ENCODE measurements around the gene RBMS2. TPM values are rescaled to one million over a fixed set of nuclear protein-coding genes. Genes with fewer than 3 reads are reported as not detected.

The RBMS2 gene
- total and polyA plus RNA-seq, 2 donors from 2014 or later: 8.5 to 71.3 TPM

DNA sequence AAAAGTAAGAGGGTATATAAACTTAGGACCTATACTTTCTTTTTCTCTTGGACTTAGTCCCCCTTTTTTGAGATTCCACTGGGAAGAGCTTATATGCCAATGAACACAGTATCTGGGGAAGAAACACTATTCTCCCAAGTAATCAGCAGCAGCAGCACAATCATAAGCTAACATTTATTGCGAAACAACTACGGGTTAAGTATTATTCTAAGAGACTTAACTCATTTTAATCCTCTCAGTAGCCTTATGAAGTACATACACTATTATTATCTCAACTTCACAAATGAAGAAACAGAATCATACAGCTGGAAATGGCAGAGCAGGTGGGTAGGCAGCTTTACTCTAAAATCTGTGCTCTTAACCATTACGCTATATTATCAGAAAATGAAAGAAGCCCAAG, 80.6 kb downstream of the RBMS2 start:
- Histone ChIP-seq H3K36me3 (ENCODE audit: control insufficient read depth in 2 of 3, insufficient read depth in 3 of 3, low read length in 3 of 3) (peaks cover 30 to 96% (median 74%) of the 10 kb centered on the region in 3 donors), H3K9ac (ENCODE audit: low read length in 3 of 3) (no peak overlapping the region), H3K4me1 (ENCODE audit: control insufficient read depth in 2 of 3, insufficient read depth in 2 of 3, low read depth in 1 of 3, low read length in 3 of 3) (no peaks in the 10 kb centered on the region), H3K27ac (ENCODE audit: low read depth in 2 of 2, low read length in 2 of 2) (no peak overlapping the region), H3K9me3 (ENCODE audit: control insufficient read depth in 2 of 3, insufficient read depth in 1 of 3, low read length in 3 of 3) (no peaks in the 10 kb centered on the region), H3K4me3 (ENCODE audit: low read length in 3 of 3) (no peak overlapping the region), H3K27me3 (ENCODE audit: control insufficient read depth, insufficient read depth, low read length) (no peaks in the 10 kb centered on the region)
- no peak for DNase-seq
- no peak for FAIRE-seq
- TF ChIP-seq, protein P1, sequence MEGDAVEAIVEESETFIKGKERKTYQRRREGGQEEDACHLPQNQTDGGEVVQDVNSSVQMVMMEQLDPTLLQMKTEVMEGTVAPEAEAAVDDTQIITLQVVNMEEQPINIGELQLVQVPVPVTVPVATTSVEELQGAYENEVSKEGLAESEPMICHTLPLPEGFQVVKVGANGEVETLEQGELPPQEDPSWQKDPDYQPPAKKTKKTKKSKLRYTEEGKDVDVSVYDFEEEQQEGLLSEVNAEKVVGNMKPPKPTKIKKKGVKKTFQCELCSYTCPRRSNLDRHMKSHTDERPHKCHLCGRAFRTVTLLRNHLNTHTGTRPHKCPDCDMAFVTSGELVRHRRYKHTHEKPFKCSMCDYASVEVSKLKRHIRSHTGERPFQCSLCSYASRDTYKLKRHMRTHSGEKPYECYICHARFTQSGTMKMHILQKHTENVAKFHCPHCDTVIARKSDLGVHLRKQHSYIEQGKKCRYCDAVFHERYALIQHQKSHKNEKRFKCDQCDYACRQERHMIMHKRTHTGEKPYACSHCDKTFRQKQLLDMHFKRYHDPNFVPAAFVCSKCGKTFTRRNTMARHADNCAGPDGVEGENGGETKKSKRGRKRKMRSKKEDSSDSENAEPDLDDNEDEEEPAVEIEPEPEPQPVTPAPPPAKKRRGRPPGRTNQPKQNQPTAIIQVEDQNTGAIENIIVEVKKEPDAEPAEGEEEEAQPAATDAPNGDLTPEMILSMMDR (IDR thresholded peaks at IDR 0.05; ENCODE audit: borderline replicate concordance, extremely low read depth, insufficient read depth): no peak
- intact Hi-C loops (cut with DNase I): no loop called here

DNA sequence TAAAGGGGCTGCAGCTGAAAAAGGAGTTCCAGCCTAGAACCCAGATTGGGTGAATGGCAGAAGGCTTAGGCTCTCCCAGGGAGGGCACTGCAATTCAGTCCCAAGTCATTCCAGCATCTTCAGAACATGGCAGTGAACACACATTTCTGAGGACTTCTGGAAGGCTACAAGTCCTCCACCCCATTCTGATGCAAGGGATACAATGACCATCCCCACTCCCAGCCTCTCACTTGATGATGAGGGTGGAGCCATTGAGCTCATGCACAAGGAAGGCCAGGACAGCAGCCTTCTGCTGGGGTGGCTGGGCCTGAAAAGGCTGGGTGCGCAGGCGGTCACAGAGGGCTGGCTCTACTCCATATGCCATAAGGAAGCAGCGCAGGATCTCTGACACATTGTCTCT, 82.7 kb downstream of the RBMS2 start:
- H3K27ac ChIP-seq (ENCODE audit: low read depth in 2 of 2, low read length in 2 of 2): no peak overlapping the region
- DNase-seq (no peak), FAIRE-seq (no peak)
- H3K4me1 ChIP-seq (ENCODE audit: control insufficient read depth in 2 of 3, insufficient read depth in 2 of 3, low read depth in 1 of 3, low read length in 3 of 3): no peaks in the 10 kb centered on the region
- TF ChIP-seq, protein P1 (IDR thresholded peaks at IDR 0.05; ENCODE audit: borderline replicate concordance, extremely low read depth, insufficient read depth): no peak
- no peak overlapping the region for H3K4me3 ChIP-seq (ENCODE audit: low read length in 3 of 3)
- H3K36me3 ChIP-seq (ENCODE audit: control insufficient read depth in 2 of 3, insufficient read depth in 3 of 3, low read length in 3 of 3): peaks cover 30 to 85% (median 65%) of the 10 kb centered on the region in 3 donors
- H3K27me3 ChIP-seq (ENCODE audit: control insufficient read depth, insufficient read depth, low read length): no peaks in the 10 kb centered on the region
- H3K9ac ChIP-seq (ENCODE audit: low read length in 3 of 3): no peak overlapping the region
- no peaks in the 10 kb centered on the region for H3K9me3 ChIP-seq (ENCODE audit: control insufficient read depth in 2 of 3, insufficient read depth in 1 of 3, low read length in 3 of 3)
- intact Hi-C loops (cut with DNase I): no loop called here

GRCh38 chr12:56614627-56615026, 93.0 kb downstream of the RBMS2 start:
- FAIRE-seq (no peak), DNase-seq (no peak)
- no peak overlapping the region for H3K9ac ChIP-seq (ENCODE audit: low read length in 3 of 3)
- no peak overlapping the region for H3K4me3 ChIP-seq (ENCODE audit: low read length in 3 of 3)
- H3K27ac ChIP-seq (ENCODE audit: low read depth in 2 of 2, low read length in 2 of 2): no peak overlapping the region
- TF ChIP-seq, protein P1 (IDR thresholded peaks at IDR 0.05; ENCODE audit: borderline replicate concordance, extremely low read depth, insufficient read depth): no peak
- no peaks in the 10 kb centered on the region for H3K27me3 ChIP-seq (ENCODE audit: control insufficient read depth, insufficient read depth, low read length)
- intact Hi-C loops (cut with DNase I): no loop called here
- no peaks in the 10 kb centered on the region for H3K4me1 ChIP-seq (ENCODE audit: control insufficient read depth in 2 of 3, insufficient read depth in 2 of 3, low read depth in 1 of 3, low read length in 3 of 3)
- peaks cover 14 to 76% (median 63%) of the 10 kb centered on the region in 3 donors for H3K36me3 ChIP-seq (ENCODE audit: control insufficient read depth in 2 of 3, insufficient read depth in 3 of 3, low read length in 3 of 3)
- H3K9me3 ChIP-seq (ENCODE audit: control insufficient read depth in 2 of 3, insufficient read depth in 1 of 3, low read length in 3 of 3): no peaks in the 10 kb centered on the region

GRCh38 chr12:56616244-56616643, 94.6 kb downstream of the RBMS2 start:
- FAIRE-seq (no peak), DNase-seq (no peak)
- Histone ChIP-seq H3K4me3 (ENCODE audit: low read length in 3 of 3) (no peak overlapping the region), H3K27me3 (ENCODE audit: control insufficient read depth, insufficient read depth, low read length) (no peaks in the 10 kb centered on the region), H3K27ac (ENCODE audit: low read depth in 2 of 2, low read length in 2 of 2) (no peak overlapping the region), H3K4me1 (ENCODE audit: control insufficient read depth in 2 of 3, insufficient read depth in 2 of 3, low read depth in 1 of 3, low read length in 3 of 3) (no peaks in the 10 kb centered on the region), H3K36me3 (ENCODE audit: control insufficient read depth in 2 of 3, insufficient read depth in 3 of 3, low read length in 3 of 3) (peaks cover 12 to 60% (median 49%) of the 10 kb centered on the region in 3 donors), H3K9ac (ENCODE audit: low read length in 3 of 3) (no peak overlapping the region), H3K9me3 (ENCODE audit: control insufficient read depth in 2 of 3, insufficient read depth in 1 of 3, low read length in 3 of 3) (no peaks in the 10 kb centered on the region)
- intact Hi-C loops (cut with DNase I): no loop called here
- TF ChIP-seq, protein P1 (IDR thresholded peaks at IDR 0.05; ENCODE audit: borderline replicate concordance, extremely low read depth, insufficient read depth): no peak

All from kidney (tissue), 14 donors.